SK-N-SH (cell line): ENCODE results near the gene PLOD1. TPM values are rescaled to one million over a fixed set of nuclear protein-coding genes. Genes with fewer than 3 reads are reported as not detected.

Experiments used
- CTCF ChIA-PET: fragments of 300-600, 350-600 bp; formaldehyde crosslinking; extraction: SDS; loops from one replicate; lab custom pipeline; 2021; lab: Yijun Ruan, JAX
- POLR2A ChIA-PET: fragments of 350-600 bp; sonication (Branson Sonifier 250); formaldehyde crosslinking; extraction: SDS; loops from one replicate; lab custom pipeline; 2020; ENCODE audit warnings: antibody characterized with exemption, inconsistent platforms; lab: Yijun Ruan, JAX
- DNase-seq: peaks from one replicate; pipeline ENCODE4 v3.0.0; 2012
- H2AFZ ChIP-seq: fragments of 200-600 bp; sonication (generic); 2 replicates; pipeline ENCODE4 v1.8.1; 2016; ENCODE audit warnings: antibody characterized with exemption, mild to moderate bottlenecking, low read depth
- H3F3A ChIP-seq: fragments of 200-600 bp; sonication (generic); replicated peaks from 2 replicates; pipeline ENCODE3; 2016; ENCODE audit warnings: antibody characterized with exemption, mild to moderate bottlenecking; ENCODE audit not compliant: insufficient read depth
- H3K27ac ChIP-seq, 2 experiments: fragments of 200-500 bp in 1 of 2; fragments of 200-600 bp in 1 of 2; sonication (Bioruptor generic) in 1 of 2; sonication (generic), shearing (Covaris generic) in 1 of 2; 2 replicates each; pipeline versions ENCODE4 v1.5.1 to v1.6.1; 2014 to 2016; ENCODE audit warnings: low read depth in 2 of 2, inconsistent platforms in 1 of 2, low read length in 1 of 2, mild to moderate bottlenecking in 1 of 2, mixed read lengths in 1 of 2
- H3K27me3 ChIP-seq: fragments of 200-600 bp; sonication (generic), shearing (Covaris generic); 2 replicates; pipeline ENCODE4 v1.6.1; 2016; ENCODE audit warnings: mixed run types; ENCODE audit not compliant: insufficient read depth
- H3K36me3 ChIP-seq, 2 experiments: fragments of 200-500 bp in 1 of 2; fragments of 200-600 bp in 1 of 2; sonication (Bioruptor generic) in 1 of 2; sonication (generic) in 1 of 2; replicated peaks in 1 of 2; 2 replicates each; pipeline versions ENCODE3 to v1.5.1; 2014 to 2016; ENCODE audit warnings: low read length in 1 of 2, mild to moderate bottlenecking in 1 of 2; ENCODE audit not compliant: insufficient read depth in 2 of 2, control insufficient read depth in 1 of 2
- H3K4me1 ChIP-seq, 2 experiments: fragments of 200-500 bp in 1 of 2; fragments of 200-600 bp in 1 of 2; sonication (Bioruptor generic) in 1 of 2; sonication (generic), shearing (Covaris generic) in 1 of 2; 2 replicates each; pipeline versions ENCODE4 v1.5.1 to v1.6.1; 2014 to 2016; ENCODE audit warnings: low read depth in 1 of 2, low read length in 1 of 2, mixed run types in 1 of 2; ENCODE audit not compliant: insufficient read depth in 2 of 2, control insufficient read depth in 1 of 2
- H3K4me2 ChIP-seq: fragments of 200-600 bp; sonication (generic), shearing (Covaris generic); 2 replicates; pipeline ENCODE4 v1.6.1; 2017; ENCODE audit warnings: mixed run types
- H3K4me3 ChIP-seq, 2 experiments: fragments of 200-500 bp in 1 of 2; fragments of 200-600 bp in 1 of 2; sonication (Bioruptor generic) in 1 of 2; sonication (generic), shearing (Covaris generic) in 1 of 2; 2 replicates each; pipeline versions ENCODE4 v1.5.1 to v1.8.1; 2014 to 2016; ENCODE audit warnings: low read depth in 2 of 2, inconsistent platforms in 1 of 2, low read length in 1 of 2, mild to moderate bottlenecking in 1 of 2, mixed read lengths in 1 of 2, moderate library complexity in 1 of 2
- H3K79me2 ChIP-seq: fragments of 200-600 bp; sonication (generic); 2 replicates; pipeline ENCODE4 v1.8.1; 2017; ENCODE audit warnings: mild to moderate bottlenecking; ENCODE audit not compliant: insufficient read depth
- H3K9ac ChIP-seq: fragments of 200-600 bp; sonication (generic); 2 replicates; pipeline ENCODE4 v1.6.1; 2017; ENCODE audit warnings: mixed run types
- H3K9me2 ChIP-seq: fragments of 200-600 bp; sonication (generic); 2 replicates; pipeline ENCODE4 v1.6.1; 2017; ENCODE audit warnings: mixed run types
- H3K9me3 ChIP-seq: fragments of 200-600 bp; sonication (generic); 2 replicates; pipeline ENCODE4 v1.6.1; 2017; ENCODE audit warnings: mixed run types, mild to moderate bottlenecking, moderate library complexity
- H4K20me1 ChIP-seq: fragments of 200-600 bp; sonication (generic); 2 replicates; pipeline ENCODE4 v1.6.1; 2017; ENCODE audit warnings: mild to moderate bottlenecking, mixed run types; ENCODE audit not compliant: insufficient read depth
- CHD2 ChIP-seq: fragments of 150-350 bp; IDR thresholded peaks from 2 replicates; pipeline ENCODE4 v1.6.1; 2018; ENCODE audit warnings: low read length; ENCODE audit not compliant: partially characterized antibody
- ELF1 ChIP-seq: IDR thresholded peaks from 2 replicates; pipeline ENCODE4 v1.4.0; 2012
- EZH2phosphoT487 ChIP-seq: fragments of 200-600 bp; sonication (generic); IDR thresholded peaks from 2 replicates; pipeline ENCODE4 v1.6.1; 2017; ENCODE audit warnings: low read depth, mixed run types, mild to moderate bottlenecking, antibody characterized with exemption, moderate library complexity, borderline replicate concordance
- FOXJ3 ChIP-seq: sonication (generic); formaldehyde crosslinking; IDR thresholded peaks from 2 replicates; pipeline ENCODE4 v1.5.1; 2020; ENCODE audit warnings: mild to moderate bottlenecking, missing genetic modification reagents
- FOXM1 ChIP-seq: IDR thresholded peaks from 2 replicates; pipeline ENCODE4 v1.4.0; 2012; ENCODE audit warnings: low read depth, mild to moderate bottlenecking
- GATA2 ChIP-seq: sonication (generic); formaldehyde crosslinking; IDR thresholded peaks from 2 replicates; pipeline ENCODE4 v1.5.0; 2020; ENCODE audit warnings: mild to moderate bottlenecking, missing genetic modification reagents
- IRF3 ChIP-seq: fragments of 150-350 bp; IDR thresholded peaks from 2 replicates; pipeline ENCODE4 v1.6.1; 2016; ENCODE audit warnings: mild to moderate bottlenecking, low read depth, low read length
- JUND ChIP-seq: IDR thresholded peaks from 2 replicates; pipeline ENCODE4 v1.4.0; 2012
- MAX ChIP-seq: IDR thresholded peaks from 2 replicates; pipeline ENCODE4 v1.4.0; 2012; ENCODE audit warnings: low read depth
- MEF2A ChIP-seq: IDR thresholded peaks from 2 replicates; pipeline ENCODE4 v1.4.0; 2012; ENCODE audit warnings: low read depth, borderline replicate concordance
- NRF1 ChIP-seq: IDR thresholded peaks from 2 replicates; pipeline ENCODE4 v1.6.1; 2012; ENCODE audit warnings: low read depth, mild to moderate bottlenecking, low read length
- REST ChIP-seq: IDR thresholded peaks from 2 replicates; pipeline ENCODE4 v1.6.1; 2012; ENCODE audit warnings: mild to moderate bottlenecking, low read depth, low read length, moderate library complexity
- RFX5 ChIP-seq: IDR thresholded peaks from 2 replicates; pipeline ENCODE4 v1.6.1; 2012; ENCODE audit warnings: mild to moderate bottlenecking, improper control_type of control experiment, low read length
- SIN3A ChIP-seq: IDR thresholded peaks from 2 replicates; pipeline ENCODE4 v1.6.1; 2012; ENCODE audit warnings: low read depth, mild to moderate bottlenecking, low read length, moderate library complexity, borderline replicate concordance
- TAF1 ChIP-seq: IDR thresholded peaks from 2 replicates; pipeline ENCODE4 v1.6.1; 2012; ENCODE audit warnings: low read depth, mild to moderate bottlenecking, low read length, moderate library complexity, borderline replicate concordance
- TEAD4 ChIP-seq: IDR thresholded peaks from 2 replicates; pipeline ENCODE4 v1.4.0; 2012; ENCODE audit warnings: mild to moderate bottlenecking, borderline replicate concordance; ENCODE audit not compliant: insufficient read depth
- YY1 ChIP-seq: IDR thresholded peaks from 2 replicates; pipeline ENCODE4 v1.4.0; 2012; ENCODE audit warnings: low read depth, mild to moderate bottlenecking
- ZBTB33 ChIP-seq: IDR thresholded peaks from 2 replicates; pipeline ENCODE4 v1.4.0; 2012; ENCODE audit warnings: low read depth, borderline replicate concordance
- WGBS: methylation state at CpG from one replicate; pipeline ENCODE4 v1.1.6; 2017; ENCODE audit warnings: low lambda C conversion rate; 5-methylcytosine and 5-hydroxymethylcytosine counted together
- polyA plus RNA-seq, 3 experiments: library from polyadenylated mRNA; depleted of rRNA; stranded (reverse); fragments of >200 nt; gene quantifications; 2 replicates each; pipeline ENCODE4 v1.2.3, GENCODE V29; 2012

PLOD1 gene
- polyA plus RNA-seq, 1 of the 3 experiments (the other 2 are of a cell fraction) = 257 TPM

GRCh38 chr1:11970441-11971185, 36.1 kb downstream of the PLOD1 start (continued):
- TF ChIP-seq REST = no peak
- TF ChIP-seq JUND = no peak
- no peak for TF ChIP-seq FOXM1

- H3K27ac ChIP-seq = peak overlapping the region; percentile 40 to 79
- peak overlapping the region; percentile 61; the same call in 1 of the 2 replicates for H3K4me2 ChIP-seq
- no peak overlapping the region for H3K4me3 ChIP-seq
- peaks cover 24% of the 10 kb centered on the region for H3K79me2 ChIP-seq
- H3K9me2 ChIP-seq = no peaks in the 10 kb centered on the region
- peaks cover 13 to 17% of the 10 kb centered on the region in 2 experiments for H3K36me3 ChIP-seq
- ChIA-PET CTCF (interaction anchor here (1.6 kb wide), 1 partner anchor 10 kb away, joined by 3 read pairs; no protein-coding TSS in a partner anchor), POLR2A (interaction anchor here (1.3 kb wide), 1 partner anchor 69 kb away, joined by 4 read pairs; no protein-coding TSS in a partner anchor)
- no peaks in the 10 kb centered on the region for H4K20me1 ChIP-seq
- peak; percentile 78 for DNase-seq
- no peak overlapping the region for H2AFZ ChIP-seq
- H3K9me3 ChIP-seq = no peaks in the 10 kb centered on the region
- no peaks in the 10 kb centered on the region for H3K27me3 ChIP-seq
- 11% methylated on average over 3 of the region's 3 CpGs for WGBS
- peaks cover 27 to 34% of the 10 kb centered on the region in 2 experiments; a peak in 2 of 4 replicates for H3K4me1 ChIP-seq
- peaks cover 26% of the 10 kb centered on the region for H3F3A ChIP-seq
- no peak overlapping the region for H3K9ac ChIP-seq
- TF ChIP-seq YY1 = no peak
- peak; percentile 25; the same call in 1 of the 2 replicates for TF ChIP-seq MAX
- TF ChIP-seq IRF3 = no peak
- TF ChIP-seq TEAD4 = no peak
- no peak for TF ChIP-seq CHD2
- no peak for TF ChIP-seq RFX5
- no peak for TF ChIP-seq SIN3A
- TF ChIP-seq MEF2A = no peak
- TF ChIP-seq REST = no peak
- TF ChIP-seq NRF1 = no peak
- no peak; the same call in 1 of the 2 replicates for TF ChIP-seq FOXJ3 (CRISPR knock-in tag)
- TF ChIP-seq ZBTB33 = no peak
- TF ChIP-seq GATA2 (CRISPR knock-in tag) = peak; percentile 89
- no peak for TF ChIP-seq ELF1
- no peak for TF ChIP-seq EZH2phosphoT487
- TF ChIP-seq TAF1 = no peak
- no peak; the same call in 1 of the 2 replicates for TF ChIP-seq JUND
These were observed 43.1 kb downstream of the PLOD1 start for GRCh38 chr1:11977625-11978024.
